Cardiac muscle cell (in vitro differentiated cells and primary cell): ENCODE results near the gene HIVEP3. TPM values are rescaled to one million over a fixed set of nuclear protein-coding genes. Genes with fewer than 3 reads are reported as not detected.

Source experiments
- DNase-seq, 2 donors: peaks; one replicate each; pipeline versions ENCODE4 v3.0.0 to v3.0.0-alpha.2; 2010 to 2017; ENCODE audit warnings: low read depth in 1 of 2, low spot score in 1 of 2
- H3K27ac ChIP-seq: fragments of 200-600 bp; sonication (generic); 2 replicates; pipeline ENCODE4 v1.5.1; 2016
- H3K27me3 ChIP-seq: fragments of 200-600 bp; sonication (generic); 2 replicates; pipeline ENCODE4 v1.6.0; 2016; ENCODE audit warnings: control low read depth
- H3K36me3 ChIP-seq: fragments of 200-600 bp; sonication (generic); 2 replicates; pipeline ENCODE4 v1.5.1; 2016; ENCODE audit warnings: control low read depth
- H3K4me1 ChIP-seq: fragments of 200-600 bp; sonication (generic); 2 replicates; pipeline ENCODE4 v1.8.1; 2017; ENCODE audit warnings: low read depth, mild to moderate bottlenecking, mixed run types
- H3K4me3 ChIP-seq: fragments of 200-600 bp; sonication (generic); 2 replicates; pipeline ENCODE4 v1.5.1; 2016; ENCODE audit warnings: mild to moderate bottlenecking
- H3K9me3 ChIP-seq: fragments of 200-600 bp; sonication (generic); 2 replicates; pipeline ENCODE4 v1.5.1; 2017; ENCODE audit warnings: low read depth, mild to moderate bottlenecking, control low read depth
- polyA plus RNA-seq: library from polyadenylated mRNA; unstranded; fragments of >200 nt; fragmentation: Nextera tagmentation; extraction: Ambion mirVana; gene quantifications from 2 replicates; pipeline ENCODE4 v1.2.1, GENCODE V29; 2016
- total RNA-seq: library from RNA; depleted of rRNA; stranded (reverse); fragments of >200 nt; gene quantifications from 2 replicates; pipeline ENCODE4 v1.2.3, GENCODE V29; 2016
- TF ChIP-seq, protein P1 (sequence below): IDR thresholded peaks from 2 replicates; pipeline ENCODE4 v1.5.1; 2012; ENCODE audit warnings: low read depth, mild to moderate bottlenecking, low read length

Gene HIVEP3
- total and polyA plus RNA-seq, 2 experiments from 2014 or later: 0.42 to 0.62 TPM

DNA sequence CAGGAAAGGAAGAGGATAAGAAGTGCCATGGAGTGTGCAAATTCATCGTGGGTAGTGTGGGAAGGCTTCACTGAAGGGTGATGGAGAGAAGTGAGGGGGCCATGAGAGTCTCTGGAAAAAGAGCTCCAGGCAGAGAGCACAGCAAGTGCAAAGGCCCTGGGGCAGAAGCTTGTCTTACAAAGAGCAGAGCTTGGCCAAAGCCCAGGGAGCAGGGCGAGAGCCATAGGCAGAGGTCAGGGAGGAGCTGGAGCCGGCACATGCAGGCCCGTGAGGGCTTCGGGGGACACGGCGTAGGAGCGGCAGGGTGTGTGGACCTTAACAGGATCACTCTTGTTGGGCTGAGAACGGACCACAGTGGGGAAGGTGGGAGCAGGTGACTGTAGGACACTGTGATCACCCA is 350.5 kb downstream of the HIVEP3 start:
- Histone ChIP-seq H3K27ac (no peak overlapping the region), H3K9me3 (no peaks in the 10 kb centered on the region), H3K4me3 (no peak overlapping the region), H3K36me3 (no peaks in the 10 kb centered on the region), H3K27me3 (peaks cover 41% of the 10 kb centered on the region), H3K4me1 (no peaks in the 10 kb centered on the region)
- no peak for DNase-seq
- TF ChIP-seq, protein P1, sequence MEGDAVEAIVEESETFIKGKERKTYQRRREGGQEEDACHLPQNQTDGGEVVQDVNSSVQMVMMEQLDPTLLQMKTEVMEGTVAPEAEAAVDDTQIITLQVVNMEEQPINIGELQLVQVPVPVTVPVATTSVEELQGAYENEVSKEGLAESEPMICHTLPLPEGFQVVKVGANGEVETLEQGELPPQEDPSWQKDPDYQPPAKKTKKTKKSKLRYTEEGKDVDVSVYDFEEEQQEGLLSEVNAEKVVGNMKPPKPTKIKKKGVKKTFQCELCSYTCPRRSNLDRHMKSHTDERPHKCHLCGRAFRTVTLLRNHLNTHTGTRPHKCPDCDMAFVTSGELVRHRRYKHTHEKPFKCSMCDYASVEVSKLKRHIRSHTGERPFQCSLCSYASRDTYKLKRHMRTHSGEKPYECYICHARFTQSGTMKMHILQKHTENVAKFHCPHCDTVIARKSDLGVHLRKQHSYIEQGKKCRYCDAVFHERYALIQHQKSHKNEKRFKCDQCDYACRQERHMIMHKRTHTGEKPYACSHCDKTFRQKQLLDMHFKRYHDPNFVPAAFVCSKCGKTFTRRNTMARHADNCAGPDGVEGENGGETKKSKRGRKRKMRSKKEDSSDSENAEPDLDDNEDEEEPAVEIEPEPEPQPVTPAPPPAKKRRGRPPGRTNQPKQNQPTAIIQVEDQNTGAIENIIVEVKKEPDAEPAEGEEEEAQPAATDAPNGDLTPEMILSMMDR: no peak

DNA sequence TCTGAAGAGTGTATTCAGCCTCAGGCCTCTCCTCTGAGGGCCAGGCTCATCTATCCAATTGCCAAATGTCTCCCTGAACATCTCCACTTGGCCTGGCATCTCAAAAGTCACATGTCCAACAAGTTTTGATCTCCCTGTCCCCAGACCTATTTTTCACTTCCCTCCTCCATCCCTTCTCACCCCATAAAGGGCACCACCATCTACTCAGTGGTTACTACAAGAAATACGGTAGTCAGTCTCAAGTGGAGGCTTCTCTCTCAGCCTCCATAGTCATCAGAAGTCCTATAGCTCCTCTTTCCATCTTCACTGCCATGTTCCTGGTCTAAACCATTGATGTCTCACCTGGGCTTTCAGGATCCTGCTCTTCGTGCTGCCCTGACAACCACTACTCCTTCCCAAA is 351.8 kb downstream of the HIVEP3 start:
- no peaks in the 10 kb centered on the region for H3K4me1 ChIP-seq
- DNase-seq: no peak
- TF ChIP-seq, protein P1: no peak
- H3K27ac ChIP-seq: no peak overlapping the region
- no peaks in the 10 kb centered on the region for H3K36me3 ChIP-seq
- H3K27me3 ChIP-seq: peaks cover 33% of the 10 kb centered on the region
- H3K9me3 ChIP-seq: no peaks in the 10 kb centered on the region
- H3K4me3 ChIP-seq: no peak overlapping the region

DNA sequence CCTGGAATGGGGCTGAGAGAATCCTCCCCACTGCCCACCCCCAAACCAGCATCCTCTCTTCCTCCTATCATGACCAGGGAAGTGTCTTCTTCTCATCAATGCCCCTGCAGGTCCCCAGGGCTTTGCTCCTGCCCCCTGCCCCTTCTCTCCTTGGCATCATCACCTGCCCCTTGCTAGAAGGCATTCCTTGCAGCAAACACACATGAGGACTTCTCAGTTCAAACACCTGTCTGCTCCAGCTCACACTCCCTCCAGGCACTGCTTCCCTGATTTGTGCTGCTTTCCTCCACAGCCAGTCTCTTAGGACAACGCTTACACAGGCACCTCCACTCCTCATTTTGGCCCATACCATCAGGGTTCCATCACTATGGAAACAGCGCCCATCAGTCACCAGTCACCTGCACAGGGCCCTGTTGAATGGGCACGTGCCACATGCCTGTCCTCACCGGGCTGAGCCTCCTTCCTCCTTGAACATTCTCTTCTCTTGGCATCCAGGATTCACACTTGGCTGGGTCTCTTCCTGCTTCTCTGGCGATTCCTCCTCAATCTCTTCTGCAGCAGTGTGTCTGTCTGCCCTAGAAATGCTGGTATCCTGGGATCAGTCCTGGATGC is 352.3 kb downstream of the HIVEP3 start:
- DNase-seq: no peak
- TF ChIP-seq, protein P1: no peak
- Histone ChIP-seq H3K36me3 (no peaks in the 10 kb centered on the region), H3K9me3 (no peaks in the 10 kb centered on the region), H3K4me1 (no peaks in the 10 kb centered on the region), H3K27me3 (peaks cover 27% of the 10 kb centered on the region), H3K4me3 (no peak overlapping the region), H3K27ac (no peak overlapping the region)

DNA sequence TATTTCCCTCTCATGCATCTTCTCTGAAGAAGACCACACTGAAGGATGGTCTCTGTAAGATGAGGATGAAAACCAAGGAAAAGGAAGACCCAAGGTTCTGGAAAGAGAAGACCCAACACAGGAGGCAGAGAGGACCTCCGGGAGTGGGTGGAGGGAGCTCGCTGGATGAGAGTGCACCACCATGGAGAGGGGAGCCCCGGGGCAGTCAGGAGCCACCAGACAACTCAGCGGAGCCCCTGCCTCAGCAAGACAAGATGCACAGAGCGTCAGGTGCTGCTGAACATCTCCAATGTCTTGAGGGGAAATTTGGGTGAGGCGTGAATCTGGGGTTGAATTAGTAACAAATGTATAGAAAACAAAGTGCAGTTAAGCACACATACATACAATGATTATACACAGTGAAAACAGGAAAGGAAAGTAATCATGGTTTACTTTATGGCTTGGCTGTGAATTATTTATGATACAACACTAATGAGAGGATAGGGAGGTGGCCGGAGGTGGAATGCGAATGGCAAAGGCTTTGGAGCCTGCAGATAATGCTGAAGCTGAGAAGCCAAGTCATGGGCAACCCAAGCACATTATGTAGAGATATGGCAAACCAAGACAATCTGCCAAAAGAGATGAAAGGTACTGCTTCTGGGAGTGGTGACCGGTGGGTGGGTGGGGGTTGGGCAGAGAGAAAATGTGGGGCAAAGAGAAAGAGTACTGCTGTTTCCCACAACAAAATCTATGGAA is 353.8 kb downstream of the HIVEP3 start:
- no peak for DNase-seq
- no peaks in the 10 kb centered on the region for H3K4me1 ChIP-seq
- H3K36me3 ChIP-seq: no peaks in the 10 kb centered on the region
- no peak overlapping the region for H3K4me3 ChIP-seq
- H3K27ac ChIP-seq: no peak overlapping the region
- H3K9me3 ChIP-seq: no peaks in the 10 kb centered on the region
- TF ChIP-seq, protein P1: no peak
- H3K27me3 ChIP-seq: peaks cover 14% of the 10 kb centered on the region

DNA sequence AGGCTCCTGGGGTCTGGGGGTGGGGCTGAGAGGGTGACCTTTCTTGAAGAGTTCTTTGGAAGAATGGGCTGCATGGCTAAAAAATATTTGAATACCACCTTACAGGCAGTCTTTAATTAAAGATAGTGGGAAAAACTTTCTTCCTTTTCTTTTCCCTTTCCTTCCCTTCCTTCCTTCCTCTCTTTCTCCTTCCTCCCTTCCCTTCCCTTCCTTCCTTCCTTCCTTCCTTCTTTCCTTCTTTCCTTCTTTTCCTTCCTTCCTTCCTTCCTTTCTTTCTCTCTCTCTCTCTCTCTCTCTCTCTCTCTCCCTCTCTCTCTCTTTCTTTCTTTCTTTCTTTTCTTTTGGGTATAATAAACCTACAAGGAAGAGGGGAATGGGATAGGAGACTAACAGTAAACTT is 356.4 kb downstream of the HIVEP3 start:
- Histone ChIP-seq H3K4me3 (no peak overlapping the region), H3K9me3 (no peaks in the 10 kb centered on the region), H3K27ac (no peak overlapping the region), H3K27me3 (peaks cover 12% of the 10 kb centered on the region), H3K4me1 (peaks cover 8% of the 10 kb centered on the region), H3K36me3 (no peaks in the 10 kb centered on the region)
- TF ChIP-seq, protein P1: no peak
- DNase-seq: no peak
